NCI-H2081 (cell line): ENCODE results near the gene TMEM141.
A peak's percentile ranks its signal among the peaks of the same experiment; 100 is the strongest.
"Not testable (repeated sequence)": the region's sequence is repeated elsewhere in the genome, so short reads cannot be mapped to it uniquely, and the experiment has no call there.

Source experiments
- DNase-seq, 2 experiments: peaks; one replicate each; lab custom pipeline; 2025; lab: John Stamatoyannopoulos, UW

The TMEM141 gene

DNA sequence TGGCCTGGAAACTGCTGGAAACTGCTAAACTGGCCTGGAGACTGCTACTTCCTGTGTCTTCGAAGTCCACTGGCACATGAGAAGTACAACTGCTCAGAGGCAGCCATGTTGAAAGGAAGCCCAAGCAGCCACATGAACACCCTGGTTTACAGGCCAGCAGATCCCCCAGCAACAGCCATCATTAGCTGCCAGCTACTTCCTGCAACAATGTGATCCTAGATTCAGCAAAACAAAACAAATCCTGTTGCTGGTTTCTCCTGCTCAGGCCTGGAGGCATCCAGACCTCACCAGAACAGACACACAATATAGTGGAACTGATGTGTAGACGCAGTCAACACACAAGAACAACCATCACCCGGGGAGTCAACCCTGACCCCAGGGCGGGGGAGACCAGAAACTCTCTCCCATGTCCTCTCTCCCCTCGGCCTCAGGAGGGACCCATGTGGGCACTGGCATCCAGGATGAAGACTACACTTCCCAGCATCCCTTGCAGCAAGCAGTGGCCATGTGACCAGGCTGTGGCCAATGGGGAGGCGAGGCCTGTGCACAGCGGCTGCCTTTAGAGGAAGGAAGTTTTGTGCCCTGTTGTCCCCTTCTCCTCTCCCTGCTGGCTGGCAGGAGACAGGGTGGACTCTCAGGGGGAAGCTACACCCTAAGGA lies 17.6 kb upstream of the TMEM141 start:
- DNase-seq: no peak

GRCh38 chr9:136774416-136775045 lies 16.6 kb upstream of the TMEM141 start:
- DNase-seq: no peak

DNA sequence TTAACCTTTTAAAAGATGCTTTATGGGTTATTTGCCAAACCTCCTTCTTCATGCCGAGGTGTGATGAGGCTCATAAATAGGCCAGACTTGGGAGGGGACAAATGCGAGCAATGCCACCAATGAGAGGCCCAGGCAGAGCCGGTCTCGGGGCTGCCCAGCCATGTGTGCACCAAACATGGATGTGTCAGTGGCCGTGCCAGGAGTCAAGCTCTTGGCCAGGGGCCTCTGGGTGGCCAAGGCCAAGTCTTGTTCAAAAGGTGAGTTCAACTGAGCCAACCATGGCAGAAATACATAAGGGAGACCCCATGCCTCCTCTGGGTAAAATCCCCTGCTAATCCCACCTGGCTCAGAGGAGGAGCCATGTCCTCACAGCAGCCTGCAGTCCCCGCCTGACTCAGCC lies 16.0 kb upstream of the TMEM141 start:
- no peak for DNase-seq

DNA sequence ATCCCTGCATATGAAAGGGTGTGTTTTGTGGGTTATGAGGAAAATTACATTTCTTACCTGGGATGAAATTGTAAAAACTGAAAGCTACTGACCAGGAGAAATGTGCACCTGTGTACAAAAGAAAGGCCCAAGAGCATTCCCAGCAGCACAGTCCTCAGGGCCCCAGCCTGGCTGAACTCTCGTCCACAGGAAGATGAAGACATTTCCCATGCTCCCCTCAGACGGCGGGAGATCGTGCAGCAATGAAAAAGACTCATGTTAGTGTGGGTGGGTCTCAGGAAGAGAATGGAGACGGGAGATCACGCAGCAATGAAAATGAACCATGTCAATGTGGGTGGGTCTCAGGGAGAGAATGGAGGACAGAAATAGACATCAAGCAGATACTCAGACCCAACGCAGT lies 14.2 kb upstream of the TMEM141 start:
- DNase-seq: no peak

DNA sequence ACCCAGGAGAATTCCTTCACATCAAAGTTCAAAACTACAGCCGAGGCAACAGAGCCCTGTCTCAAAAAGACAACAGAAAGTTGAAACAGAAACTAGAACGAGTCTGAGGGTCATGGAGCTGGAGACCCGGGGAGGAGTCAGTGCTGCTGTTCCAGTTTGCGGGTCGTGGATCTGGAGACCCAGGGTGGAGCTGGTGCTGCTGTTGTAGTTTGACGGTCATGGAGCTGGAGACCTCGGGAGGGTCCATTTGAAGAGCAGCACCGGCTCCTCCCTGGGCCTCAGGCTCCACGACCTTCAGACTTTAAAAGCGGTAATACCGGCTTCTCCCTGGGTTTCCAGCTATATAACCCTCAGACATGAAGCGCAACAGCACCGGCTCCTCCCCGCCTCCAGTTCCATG lies 13.8 kb upstream of the TMEM141 start:
- DNase-seq: no peak

GRCh38 chr9:136779808-136780207 lies 11.3 kb upstream of the TMEM141 start:
- no peak for DNase-seq

DNA sequence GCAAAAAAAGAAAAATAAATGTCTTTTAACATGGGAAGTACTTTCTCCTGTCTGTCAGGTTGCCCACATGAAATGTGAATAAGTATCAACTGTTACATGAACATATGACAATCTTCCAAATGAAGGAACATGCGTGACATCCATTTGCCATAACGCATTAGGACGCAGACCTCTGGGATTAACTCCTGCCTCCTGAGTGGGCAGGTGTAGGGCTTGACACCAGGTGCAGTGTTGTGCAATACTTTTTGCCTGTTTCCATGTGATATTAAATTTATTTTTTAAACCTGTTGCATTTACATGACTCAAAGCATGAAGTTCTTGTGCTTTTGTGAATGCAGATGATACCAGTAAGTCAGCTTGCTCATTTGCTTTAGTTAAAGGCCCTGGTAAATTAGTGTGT lies 8.7 kb upstream of the TMEM141 start:
- no peak for DNase-seq

DNA sequence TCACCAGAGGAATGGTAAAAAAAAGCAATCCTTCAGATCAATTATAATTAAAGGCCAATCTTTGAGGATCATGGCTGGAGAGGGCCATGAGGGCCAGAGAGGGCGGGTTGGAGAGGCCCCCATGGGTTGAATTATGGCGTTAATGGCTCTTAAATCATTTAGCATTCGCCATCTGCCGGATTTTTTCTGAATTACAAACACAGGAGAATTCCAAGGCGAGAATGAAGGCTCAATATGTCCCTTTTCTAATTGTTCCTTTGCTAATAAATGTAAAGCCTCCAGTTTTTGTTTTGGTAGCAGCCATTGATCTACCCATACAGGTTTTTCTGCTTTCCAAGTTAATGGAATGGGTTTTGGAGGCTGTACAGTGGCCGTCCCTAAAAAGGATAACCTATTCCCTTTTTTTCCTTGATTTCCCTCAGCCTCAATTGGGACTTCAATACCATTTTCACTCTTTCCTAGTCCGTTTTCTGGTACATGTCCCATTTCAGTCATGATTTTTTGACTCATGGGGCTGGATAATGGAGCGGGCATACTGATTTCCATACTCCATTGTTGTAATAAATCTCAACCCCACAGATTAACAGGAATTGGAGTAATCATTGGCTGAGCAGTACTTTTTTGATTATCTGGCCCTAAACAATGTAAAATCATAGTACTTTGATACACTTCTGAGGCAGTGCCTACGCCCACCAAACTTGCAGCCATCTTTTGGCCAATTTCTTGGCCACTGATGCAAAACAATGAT lies 6.7 kb upstream of the TMEM141 start:
- DNase-seq: peak; percentile 57 to 61

- DNase-seq: no peak
Observed at GRCh38 chr9:136784997-136785361, 6.2 kb upstream of the TMEM141 start.

DNA sequence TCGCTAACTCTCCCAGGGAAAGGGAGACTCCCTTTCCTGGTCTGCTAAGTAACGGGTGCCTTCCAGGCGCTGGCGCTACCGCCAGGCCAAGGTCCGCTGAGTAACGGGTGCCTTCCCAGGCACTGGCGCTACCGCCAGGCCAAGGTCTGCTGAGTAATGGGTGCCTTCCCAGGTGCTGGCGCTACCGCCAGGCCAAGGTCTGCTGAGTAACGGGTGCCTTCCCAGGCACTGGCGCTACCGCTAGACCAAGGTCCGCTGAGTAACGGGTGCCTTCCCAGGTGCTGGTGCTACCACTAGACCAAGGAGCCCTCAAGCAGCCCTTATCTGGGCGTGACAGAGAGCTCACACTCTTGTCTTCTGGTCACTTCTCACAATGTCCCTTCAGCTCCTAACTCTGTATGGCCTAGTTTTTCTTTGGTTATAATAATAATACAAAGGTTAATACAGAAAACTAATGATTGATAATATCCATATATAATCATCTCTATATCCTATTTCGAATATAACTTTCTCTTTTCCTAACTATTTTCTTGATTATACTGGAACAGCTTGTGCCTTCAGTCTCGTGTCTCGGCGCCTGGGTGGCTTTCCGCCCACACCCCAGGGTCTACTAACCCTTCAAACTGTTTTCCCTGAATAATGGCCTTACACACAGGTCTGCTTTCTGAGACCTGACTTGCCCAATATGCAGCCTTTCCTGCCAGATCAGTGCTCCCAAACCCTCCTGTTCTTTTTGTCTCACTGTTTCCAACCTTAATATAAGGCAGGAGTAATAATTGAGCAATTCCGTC lies 5.4 kb upstream of the TMEM141 start:
- DNase-seq: not testable (repeated sequence)

GRCh38 chr9:136786451-136786850 lies 4.7 kb upstream of the TMEM141 start:
- DNase-seq: peak in 1 of 2 experiments; percentile 14

DNA sequence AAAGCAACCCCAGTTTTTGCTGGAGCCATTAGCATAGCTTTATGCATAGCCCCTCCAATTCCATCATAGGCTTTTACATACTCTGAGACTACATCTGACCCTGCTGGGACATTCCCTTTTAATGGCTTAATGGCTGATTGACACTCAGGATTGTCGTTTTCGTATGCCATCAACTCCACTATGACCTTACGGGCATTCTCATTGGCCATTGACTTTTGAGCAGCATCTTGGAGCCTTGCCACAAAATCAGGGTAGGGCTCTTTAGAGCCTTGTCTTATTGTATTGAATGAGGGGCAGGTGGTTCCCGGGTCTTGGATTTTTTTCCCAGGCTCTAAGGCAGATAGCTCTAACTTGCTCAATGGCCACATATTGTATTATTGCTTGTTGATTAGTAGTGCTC lies 4.2 kb upstream of the TMEM141 start:
- DNase-seq: not testable (repeated sequence)

GRCh38 chr9:136787690-136788400 lies 3.3 kb upstream of the TMEM141 start:
- peak; percentile 70 to 75 for DNase-seq

DNA sequence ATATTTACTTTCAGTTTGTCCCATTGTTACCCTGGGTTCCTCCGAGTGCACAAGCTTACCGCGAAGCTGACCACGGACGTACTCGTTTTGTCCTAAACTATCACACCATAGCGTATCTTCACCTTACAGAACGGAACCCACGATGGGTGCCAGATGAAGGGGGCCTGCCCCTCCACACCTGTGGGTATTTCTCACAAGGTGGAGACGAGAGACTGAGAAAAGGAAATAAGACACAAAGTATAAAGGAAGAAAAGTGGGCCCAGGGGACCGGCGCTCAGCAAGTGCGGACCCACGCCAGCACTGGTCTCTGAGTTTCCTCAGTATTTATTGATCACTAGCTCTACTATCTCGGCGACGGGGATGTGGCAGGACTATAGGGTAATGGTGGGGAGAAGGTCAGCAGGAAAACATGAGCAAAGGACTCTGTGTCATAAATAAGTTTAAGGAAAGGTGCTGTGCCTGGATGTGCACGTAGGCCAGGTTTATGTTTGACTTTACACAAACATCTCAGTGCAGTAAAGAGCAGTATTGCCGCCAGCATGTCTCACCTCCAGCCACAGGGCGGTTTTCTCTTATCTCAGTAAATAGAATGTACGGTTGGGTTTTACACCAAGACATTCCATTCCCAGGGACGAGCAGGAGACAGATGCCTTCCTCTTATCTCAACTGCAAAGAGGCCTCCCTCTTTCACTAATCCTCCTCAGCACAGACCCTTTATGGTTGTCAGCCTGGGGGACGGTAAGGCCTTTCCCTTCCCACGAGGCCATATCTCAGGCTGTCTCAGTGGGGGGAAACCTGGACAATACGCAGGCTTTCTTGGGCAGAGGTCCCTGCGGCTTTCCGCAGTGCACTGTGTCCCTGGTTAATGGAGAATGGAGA lies 2.3 kb upstream of the TMEM141 start:
- not testable (repeated sequence) for DNase-seq

GRCh38 chr9:136789523-136789937 lies 1.6 kb upstream of the TMEM141 start:
- DNase-seq: no peak

GRCh38 chr9:136791516-136792276 lies 552 bp downstream of the TMEM141 start:
- peak; percentile 56 to 60 for DNase-seq

- no peak for DNase-seq
Observed at GRCh38 chr9:136792321-136793085, 1.4 kb downstream of the TMEM141 start.

GRCh38 chr9:136793086-136793946 lies 2.2 kb downstream of the TMEM141 start:
- no peak for DNase-seq
